NCI-H1436 treated with DMSO at 0.1 percent for 48 hours (cell line): ENCODE measurements around the gene HOXA4.

ENCODE experiments used
- DNase-seq: peaks from one replicate; lab custom pipeline; 2025; lab: John Stamatoyannopoulos, UW

The HOXA4 gene

DNA sequence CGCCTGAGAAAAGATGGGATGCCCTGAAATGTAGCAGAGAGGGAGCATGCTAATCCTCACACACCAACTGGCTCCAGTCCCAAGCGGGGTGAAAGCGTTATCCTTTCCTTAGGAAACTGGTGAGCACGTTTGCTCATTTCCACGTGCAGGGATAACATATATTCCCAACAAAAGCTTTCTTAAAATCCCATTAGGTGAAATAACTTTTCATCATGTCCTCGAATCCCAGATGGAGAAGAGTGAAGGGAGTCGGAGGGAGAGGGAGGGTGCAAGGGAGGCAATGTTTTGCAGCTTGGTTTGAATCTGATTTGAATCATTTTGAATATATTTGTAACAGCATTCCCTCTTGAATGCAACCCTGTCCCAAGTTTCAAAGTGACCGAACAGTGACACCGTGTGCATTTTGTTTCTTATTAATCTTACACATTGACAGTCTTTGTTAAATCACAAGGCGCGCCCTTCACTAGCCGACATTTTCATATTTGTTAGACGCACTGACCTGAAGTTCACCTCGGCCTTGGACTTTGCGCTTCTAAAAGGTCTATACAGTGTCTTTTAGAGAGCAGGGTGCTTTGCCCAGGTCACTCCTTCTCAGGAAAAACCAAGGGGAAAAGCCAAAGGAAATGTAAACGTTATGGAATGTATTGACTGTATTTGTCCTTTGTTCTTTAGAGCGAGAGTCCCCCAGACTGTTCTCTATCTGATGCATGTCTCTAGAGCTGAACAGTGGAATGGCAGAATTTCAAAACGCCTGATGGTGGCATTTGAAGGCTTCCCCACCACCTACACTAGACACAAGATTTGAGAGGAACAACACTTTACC, 3.1 kb upstream of the HOXA4 start:
- no peak for DNase-seq

DNA sequence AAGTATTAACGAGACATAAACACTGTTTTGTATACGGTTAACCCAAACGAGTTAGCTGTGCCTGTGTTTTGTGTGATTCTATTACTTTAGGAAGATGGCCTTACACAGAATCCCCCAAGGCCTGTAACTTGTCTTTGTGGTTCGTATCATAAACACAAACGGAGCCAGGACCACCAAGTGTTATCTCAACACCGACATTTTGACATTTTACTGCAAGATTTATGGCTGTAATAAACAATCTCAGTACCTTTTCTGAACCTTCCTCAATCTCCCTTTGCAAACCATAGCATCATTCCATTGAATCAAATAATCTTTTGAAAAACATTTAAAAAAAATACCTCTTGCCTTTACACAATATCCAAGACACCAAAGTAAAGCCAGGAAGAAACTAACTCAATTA, 2.4 kb upstream of the HOXA4 start:
- DNase-seq = no peak

DNA sequence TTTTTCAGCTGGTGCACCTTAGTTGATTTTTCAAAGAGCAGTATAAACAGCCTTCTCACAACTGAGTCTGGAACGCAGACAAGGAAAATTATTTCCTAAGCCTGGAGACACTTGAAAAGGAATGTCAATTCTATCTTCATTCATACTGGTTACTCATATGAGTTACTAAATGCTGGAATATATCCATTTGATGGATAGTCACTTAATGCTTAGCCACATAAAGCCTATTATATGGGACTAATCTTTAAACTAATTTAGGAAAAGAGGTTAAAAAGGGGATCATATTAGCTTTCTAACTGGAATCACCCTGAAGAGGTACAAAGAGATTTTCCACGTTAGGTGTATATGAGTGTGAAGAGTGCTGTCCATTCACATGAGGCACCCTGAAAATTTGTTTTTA, 1.7 kb upstream of the HOXA4 start:
- no peak for DNase-seq

DNA sequence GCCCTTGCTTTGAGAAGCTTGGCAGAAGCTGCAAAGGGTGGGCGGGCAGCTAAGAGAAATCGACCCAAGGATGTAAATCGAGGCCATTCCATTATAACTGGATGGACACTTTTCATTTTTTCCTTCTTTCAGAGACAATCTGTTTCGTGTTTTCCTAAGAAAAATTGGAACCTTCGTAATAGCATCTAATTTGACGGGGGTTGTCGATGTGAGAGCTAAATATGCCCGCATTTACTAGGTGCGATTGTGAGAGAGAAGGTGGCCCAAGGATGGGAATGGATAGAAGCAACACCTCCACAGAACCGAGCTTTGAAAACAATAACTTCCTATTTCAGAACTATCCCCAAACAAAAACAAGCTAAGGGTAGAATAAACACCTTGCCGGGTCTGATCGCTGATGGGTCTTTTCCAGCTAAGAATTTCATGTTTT, 848 bp upstream of the HOXA4 start:
- DNase-seq = no peak

DNA sequence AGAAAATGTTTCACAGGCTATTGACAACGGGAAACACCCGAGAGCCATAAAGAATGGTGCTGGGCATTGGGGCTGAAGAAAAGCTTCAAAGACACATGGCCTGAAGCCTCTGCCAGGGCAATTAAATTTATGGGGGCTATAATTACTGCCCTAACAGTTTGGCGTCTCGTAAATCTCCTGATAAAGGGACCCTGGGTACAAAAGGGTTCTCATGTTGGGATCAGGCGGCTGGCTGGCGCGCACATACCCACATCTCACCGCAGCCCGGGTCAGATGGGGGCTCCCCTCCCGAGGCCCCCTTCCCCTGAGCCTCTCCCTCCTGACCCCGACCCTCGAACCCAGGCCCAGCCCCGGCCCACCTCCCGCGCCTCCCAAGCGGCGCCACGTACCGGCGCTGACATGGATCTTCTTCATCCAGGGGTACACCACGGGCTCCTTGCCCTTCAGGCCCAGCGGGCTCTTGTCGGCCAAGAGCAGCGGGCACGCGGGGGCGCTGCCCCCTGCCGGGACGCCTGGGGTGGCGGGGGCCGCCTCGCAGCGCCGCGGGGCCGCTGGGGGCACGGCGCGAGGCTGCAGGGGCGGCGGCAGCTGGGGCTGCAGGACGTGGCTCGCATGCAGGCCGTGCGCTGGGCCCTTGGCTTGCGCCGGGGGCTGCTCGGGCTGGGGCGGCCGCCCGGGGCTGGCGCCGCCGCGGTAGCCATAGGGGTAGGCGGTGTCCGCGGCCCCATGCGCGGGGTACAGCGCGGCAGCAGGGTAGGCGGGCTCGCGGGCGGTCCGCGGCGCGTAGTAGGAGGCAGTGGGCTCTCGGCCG, 623 bp downstream of the HOXA4 start:
- no peak for DNase-seq

DNA sequence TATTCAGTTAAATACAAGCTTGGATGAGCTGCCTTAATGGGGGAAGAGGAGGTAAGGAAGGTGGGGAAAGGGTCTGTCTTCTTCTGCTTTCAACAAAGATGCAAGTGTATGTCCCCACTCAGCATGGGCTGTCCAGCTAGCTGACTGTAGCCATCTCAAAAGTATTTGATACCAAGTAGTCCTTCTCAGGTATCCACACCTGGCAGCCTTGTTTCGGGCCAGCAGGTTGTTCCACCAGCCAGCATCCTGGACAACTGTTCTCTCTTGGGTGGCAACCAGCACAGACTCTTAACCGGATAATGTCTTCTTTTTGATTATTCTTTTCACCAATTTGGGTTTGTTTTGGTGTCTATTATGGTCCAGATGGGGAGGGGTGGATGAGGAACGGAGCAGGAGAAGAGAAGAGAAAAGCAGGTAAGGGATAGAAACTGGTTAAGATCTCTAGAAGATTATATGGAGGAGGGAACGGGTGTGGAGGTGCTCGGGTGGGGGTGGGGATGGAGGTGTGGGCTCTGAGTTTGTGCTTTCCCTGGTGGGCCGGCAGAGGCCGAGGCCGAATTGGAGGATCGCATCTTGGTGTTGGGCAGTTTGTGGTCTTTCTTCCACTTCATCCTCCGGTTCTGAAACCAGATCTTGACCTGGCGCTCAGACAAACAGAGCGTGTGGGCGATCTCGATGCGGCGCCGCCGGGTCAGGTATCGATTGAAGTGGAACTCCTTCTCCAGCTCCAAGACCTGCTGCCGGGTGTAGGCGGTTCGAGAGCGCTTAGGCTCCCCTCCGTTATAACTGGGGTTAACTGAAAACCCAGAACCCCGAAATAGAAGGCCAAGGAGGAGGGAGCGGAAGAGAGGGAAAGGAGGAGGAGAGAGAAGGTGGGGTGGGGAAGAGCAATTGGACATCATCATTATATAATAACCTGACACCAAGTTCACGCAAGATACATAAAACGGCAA, 1.5 kb downstream of the HOXA4 start:
- no peak for DNase-seq

DNA sequence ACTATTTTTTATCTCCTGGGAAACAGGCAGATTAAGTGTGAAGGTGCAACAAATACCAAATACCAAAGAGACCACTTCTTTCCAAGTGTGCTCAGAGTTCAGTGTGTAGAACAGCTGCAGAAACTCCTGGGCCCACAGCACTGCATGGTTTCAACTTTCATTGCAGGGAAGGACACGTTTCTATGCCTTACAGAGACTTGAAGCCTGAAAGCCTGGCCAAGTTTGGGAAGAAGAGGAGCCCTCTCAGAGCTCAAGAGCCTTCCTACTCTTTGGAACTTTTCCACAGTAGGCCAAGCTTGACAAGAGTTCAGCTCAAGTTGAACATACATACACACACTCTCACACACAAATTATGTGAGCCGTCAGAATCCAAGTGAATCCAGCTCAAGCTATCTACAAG, 2.5 kb downstream of the HOXA4 start:
- DNase-seq = no peak

DNA sequence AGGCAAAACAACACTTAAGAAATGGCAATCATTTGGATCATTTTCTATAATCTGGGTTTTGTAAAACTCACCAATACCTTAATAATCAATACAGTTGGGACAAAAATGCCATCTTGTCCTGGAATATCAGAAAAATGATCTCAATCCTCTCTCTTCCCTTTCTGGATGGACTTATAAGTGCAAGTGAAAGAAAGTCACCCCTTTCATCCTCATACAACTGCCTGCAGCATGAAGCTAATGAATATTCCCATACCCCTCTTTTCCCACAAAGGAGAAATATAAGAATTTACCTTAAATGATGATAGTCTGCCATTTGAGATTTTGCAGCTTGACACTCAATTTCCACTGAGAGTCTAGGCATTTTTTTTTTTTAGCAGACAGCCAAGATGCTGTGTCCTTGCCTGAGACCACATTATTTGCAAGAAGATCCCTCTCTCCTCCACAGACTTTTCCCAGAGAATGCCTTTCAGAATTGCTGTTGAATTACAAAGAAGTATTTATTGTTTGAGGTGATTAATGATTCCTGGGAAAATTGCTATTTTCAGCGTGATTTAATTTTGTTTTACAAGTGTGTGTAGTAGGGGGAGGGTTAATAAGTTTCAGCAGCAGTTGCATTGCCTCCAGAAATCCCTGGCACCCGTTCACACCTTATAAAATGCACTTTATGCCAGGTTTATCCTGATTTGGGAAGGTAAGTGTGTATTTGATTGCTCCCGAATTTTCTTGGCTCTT, 3.8 kb downstream of the HOXA4 start:
- no peak for DNase-seq

DNA sequence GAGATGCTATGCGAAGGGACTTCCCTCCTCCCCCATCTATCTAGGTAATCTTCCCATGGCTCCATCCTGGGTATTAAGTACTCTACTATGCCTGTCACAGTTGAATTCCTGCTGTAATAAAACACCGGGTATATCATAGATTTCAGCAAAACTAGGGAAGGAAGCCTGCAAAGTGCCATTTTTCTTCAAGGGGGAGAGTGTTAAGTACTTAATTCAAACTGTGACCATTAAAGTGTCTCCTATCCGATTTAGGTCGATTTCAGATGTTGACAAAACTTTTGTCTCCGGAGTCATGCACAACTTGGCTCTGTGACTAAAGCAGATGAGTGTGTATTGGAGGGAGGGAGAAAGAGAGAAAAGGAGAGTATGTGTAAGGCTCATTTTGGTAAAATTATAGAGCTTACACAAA, 4.6 kb downstream of the HOXA4 start:
- no peak for DNase-seq

DNA sequence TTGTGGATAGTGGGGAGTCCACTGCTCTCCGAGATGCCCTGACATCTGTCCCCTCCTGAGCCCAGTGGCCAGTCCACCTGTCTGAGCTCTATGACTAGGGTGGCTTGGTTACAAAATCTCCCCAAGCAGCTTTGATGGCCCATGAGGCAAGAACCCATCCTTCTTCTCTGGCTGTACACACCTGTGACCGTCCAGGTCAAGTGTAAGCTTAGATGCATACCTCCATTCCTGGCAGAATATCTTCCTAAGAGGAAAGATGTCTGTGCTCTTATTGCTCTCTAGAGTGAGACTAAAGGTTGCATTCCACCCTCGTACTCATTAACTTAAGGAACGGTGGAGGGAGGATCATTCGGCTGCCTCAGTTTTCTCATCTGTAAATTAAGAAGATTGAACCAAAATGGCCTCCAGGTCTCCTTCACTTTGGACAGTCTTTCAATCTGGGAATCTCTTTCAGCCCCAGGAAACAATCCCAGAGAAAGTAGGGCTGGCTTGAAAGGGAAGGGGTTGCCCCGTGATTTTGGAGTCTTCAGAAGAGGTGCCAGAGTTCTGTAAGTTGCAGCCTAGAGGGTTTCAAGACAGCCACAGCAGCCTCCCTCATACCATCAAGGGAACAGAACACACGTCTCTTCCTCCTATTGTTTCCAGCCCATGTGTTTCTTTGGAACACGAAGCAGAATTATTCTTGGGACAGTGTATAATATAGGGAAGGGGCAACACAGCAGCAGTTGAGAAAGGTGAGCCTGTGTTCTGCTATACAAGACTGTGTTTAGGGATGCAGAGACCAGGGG, 5.5 kb downstream of the HOXA4 start:
- no peak for DNase-seq

DNA sequence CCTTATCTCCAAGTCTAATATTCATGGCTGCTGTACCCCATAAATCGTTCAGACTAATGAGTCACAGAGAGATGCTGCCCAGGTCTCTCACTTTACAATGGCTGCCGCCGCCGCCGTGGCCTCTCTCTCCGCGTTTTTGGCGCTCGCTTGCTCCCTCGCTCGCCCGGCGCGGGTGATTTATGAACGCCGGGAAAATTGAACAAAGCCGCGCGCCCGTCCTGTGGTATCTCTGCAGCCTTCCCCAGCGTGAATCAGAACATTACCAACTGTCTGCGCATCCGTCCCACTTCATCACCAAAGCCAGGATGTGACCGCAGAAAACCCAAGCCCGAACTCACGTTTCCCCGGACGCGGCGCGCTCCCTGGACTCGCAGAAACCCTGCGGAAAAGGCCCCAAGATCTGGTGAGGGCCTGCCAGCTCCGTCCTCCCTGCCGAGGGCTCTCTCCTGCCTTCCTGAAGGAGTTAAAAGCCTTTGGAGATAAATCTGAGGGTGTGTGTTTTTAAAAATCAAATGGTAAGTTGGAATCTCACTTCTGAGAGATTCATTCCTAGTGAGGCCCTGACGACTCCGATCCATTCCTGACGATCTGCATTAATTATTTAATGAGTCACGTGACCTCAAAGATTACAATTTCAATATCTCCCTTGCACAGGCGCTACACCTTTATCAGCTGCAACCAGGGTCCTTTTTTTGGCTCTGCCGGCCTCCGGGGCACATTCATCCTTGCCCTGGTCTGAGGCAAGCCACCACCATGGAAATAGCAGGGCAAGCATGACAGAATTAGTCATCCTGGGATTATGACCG, 6.3 kb downstream of the HOXA4 start:
- no peak for DNase-seq

DNA sequence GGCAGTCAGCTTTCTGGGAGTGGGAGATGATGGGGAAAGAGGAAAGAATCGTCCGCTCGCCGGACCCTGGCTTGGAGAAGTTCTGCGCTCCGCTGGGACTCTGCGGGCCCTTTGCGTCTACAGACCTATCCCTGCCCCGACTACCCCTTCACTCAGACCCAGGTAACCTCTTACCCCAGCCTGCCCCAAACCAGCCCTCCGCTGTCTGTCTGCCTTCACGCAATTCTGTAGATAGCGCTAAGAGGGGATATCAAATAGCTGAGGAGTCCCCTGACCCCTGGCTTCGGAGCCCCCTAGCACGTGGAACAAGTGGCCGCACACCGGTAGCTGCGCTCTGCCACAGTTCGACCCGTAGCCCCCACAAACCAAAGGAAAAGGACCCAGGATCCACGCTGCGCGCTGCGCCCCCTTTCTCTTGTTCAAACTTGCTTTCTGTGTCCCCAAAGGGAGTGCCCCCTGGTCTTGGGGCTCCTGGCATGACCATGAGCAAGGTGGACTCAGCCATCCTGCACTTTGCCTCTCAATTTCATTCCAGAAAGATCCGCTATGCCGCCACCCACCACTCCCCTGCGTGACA, 7.0 kb downstream of the HOXA4 start:
- DNase-seq = no peak

DNA sequence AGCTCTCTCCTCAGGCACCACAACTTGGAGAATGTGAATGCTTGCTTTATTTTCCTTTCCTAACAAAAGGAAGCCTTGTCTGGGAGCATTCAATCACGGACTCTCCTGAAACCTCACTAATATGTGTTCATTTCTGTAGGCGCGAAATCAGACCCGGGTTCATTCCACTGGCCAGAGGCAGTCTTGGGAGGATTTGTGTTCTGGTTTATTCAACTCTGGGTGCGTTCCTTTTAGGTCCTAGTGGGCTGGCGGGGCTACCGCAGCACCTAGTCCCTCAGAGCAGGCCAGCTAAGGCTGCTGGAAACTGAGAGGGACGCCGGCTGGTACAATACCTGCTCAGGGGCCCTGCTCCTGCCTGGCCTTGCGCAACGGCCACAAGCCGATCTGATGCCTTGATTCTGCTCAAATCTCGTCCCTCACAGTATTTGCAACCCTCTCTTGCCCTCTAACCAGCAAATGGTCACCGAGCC, 7.5 kb downstream of the HOXA4 start:
- DNase-seq = no peak

DNA sequence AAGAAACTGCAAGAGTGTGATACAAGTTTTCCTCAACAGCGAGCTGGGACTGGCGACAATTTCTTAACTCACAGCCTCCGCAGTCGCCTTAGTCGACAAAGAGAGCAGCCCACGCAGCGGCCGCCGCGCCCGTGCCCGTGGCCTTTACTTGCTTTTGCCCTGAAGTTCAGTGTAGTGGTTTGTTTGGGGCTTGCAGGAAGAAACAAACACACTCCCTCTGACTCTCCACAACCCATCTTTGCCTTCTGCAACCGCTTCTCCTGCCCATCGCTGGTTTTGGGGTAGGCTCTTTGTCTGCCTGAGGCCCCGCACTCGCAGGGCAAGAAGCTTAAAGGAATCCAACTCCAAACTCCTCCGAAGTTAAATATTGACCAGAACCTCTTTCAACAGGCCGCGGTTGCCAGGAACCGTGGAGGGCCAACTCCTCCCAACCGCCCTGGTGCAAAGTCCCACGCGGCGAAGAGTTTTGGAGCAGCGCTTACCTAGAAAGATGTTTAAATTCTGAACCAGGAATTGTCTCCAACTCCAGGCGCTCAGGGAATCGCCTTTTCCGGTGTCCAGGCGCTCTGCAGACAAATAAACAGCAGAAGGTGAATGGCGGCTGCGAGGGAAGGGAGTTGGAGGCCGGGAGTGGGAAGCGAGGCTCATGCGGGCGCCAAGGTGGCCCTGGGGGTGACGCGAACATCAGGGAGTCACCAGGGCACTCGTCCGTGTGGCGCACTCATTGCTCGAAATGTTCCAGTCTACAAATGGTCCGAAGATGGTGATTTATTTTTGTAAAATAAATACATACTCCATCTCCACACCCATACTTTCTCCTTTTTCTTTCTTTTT, 8.3 kb downstream of the HOXA4 start:
- DNase-seq = no peak

DNA sequence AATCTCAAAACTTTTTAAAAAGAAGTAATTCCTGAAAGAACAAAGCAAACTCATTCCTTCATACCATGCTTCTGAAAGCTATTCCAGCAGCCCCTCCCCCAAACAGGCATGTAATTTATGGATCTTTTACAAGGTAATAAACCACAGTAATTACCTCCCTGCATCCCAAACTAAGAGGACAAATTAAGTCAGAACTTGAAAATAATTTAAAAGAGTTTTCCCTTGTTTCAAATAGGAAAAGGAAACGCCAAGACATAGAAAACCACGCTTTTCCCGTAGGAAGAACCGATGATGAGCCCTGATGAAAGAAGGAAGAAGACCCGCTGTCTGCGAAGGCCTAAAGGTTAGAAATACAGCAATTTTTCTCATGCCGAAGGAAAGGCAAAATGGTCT, 8.9 kb downstream of the HOXA4 start:
- DNase-seq = no peak

DNA sequence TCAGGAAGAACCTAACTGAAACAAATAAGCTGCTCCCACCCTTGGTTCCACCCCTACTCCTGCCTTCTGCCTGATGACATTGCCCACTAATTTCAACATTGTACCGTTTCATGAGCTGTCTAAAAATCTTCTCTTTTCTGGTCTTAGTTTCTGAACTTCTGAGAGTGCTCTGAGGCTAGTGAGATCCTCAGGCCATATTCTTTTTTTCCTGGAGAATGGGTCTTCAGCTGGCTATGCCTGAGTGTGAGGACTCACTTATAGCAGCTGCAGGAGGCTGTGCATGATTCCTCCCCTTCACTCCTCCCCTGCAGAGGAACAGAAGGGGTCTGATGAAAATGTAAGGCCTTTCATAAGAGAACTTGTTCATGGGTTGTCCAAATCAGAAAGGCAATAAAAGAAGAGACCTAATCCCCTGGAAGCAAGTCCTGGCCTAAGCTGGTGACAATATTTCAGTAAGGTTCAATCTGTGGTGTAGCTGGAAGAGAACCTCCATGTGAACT, 11.1 kb downstream of the HOXA4 start:
- DNase-seq = no peak

DNA sequence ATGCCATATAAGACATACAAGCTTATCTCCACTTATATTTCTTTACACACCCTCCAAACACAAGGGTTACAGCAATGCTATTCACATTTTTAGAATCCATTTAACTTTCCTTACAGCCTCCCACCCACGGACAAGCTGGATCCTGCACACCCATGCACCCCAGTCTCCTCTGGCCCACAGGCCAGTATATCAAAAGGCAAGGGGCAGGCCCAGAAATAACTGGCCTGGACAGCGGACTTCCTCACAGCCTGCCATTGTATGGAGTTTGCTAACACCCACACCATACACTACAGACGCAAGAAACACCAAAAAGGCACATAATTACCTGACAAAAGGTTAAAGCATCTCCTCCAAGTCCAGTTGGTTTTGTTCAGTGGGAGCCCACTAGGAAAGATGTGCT, 12.0 kb downstream of the HOXA4 start:
- DNase-seq = no peak

DNA sequence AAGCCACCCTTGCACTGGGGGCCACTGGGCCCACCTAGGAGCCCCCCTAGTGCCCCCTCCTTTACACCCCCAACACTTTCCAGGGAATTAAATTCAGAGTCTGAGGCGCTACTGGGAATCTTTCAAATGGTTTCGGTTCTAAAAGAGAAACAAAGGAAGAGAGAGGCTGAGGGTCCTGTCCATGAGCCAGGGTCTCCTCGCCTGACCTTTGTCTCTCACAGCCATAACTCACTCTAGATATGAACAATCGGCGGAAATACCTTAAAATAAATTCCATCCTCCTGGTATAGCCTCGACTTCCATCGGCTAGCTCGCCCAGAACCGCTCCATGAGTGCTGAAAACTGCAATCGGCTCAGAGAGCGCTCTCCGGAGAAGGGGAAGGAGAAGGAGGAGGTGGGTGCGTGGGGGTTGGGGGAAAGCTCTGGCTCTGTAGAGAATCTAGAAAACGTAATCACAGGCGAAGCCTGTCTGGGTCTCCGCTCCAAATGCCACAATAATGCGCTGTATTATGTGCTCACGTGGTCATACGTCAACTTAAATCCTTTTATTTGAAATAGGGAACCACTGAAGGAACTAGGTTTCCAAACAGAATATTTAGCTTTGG, 12.6 kb downstream of the HOXA4 start:
- DNase-seq = no peak
